GM18508 (cell line): ENCODE results near the gene NKPD1.

ENCODE experiments used
- ATAC-seq: cut with Tn5 transposase; IDR thresholded peaks from one replicate; pipeline ENCODE4 v1.9.1; 2021; ENCODE audit warnings: moderate number of reproducible peaks; ENCODE audit not compliant: insufficient read depth, unreplicated experiment

Gene NKPD1

DNA sequence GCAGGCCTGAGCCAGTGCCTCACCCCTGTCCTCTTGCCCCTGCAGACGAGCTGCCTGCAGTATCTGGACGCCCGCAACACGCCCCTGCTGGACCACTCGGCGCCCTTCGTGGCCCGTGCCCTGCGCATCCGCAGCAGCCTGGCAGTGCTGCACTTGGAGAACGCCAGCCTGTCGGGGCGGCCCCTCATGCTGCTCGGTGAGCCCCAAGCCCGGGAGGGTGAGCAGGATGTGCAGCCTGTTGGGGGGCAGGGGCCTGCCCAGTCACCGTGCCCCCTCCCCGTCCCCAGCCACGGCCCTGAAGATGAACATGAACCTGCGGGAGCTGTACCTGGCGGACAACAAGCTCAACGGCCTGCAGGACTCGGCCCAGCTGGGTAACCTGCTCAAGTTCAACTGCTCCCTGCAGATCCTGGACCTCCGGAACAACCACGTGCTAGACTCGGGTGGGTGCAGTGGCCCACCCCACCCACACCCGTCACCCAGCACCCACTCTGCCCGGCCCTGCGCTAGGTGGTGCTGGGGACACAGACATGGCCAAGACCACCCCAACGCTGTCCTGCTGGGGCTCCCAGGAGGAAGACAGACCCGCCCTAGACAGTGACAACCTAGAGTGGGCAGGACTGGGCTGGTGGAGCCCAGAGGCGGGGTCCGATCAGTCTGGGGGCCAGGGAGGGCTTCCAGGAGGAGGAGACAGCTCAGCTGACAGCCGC, 18.6 kb downstream of the NKPD1 start:
- ATAC-seq = no peak

DNA sequence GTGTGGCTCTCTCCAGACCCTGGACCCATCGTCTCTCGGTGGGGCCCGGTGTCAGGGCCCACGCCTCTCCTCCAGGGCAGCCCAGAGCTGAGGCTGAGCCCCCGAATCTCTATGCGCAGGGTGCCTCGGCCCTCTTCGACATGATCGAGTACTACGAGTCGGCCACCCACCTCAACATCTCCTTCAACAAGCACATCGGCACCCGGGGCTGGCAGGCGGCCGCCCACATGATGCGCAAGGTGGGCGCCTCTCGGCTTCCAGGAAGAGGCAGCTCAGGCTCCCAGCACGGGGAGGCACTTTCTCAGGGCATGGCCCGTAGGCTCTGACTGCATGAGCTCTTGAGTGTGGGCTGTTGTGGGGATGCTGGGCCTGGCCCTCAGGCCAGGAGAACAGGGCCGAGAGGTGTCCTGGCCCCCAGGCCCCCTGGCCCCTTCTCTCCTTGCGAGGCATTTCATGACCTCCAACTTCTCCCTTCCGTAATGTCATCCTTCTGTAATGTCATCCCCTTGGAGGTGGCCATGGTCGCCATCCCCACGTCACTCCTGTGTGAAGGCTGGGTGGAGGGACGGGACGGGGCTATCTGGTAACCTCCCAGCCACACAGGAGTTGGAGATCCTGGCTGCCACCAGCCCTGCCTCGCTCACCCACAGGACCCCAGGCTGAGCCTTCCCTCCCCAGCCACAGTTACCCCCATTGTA, 19.4 kb downstream of the NKPD1 start:
- ATAC-seq = no peak

DNA sequence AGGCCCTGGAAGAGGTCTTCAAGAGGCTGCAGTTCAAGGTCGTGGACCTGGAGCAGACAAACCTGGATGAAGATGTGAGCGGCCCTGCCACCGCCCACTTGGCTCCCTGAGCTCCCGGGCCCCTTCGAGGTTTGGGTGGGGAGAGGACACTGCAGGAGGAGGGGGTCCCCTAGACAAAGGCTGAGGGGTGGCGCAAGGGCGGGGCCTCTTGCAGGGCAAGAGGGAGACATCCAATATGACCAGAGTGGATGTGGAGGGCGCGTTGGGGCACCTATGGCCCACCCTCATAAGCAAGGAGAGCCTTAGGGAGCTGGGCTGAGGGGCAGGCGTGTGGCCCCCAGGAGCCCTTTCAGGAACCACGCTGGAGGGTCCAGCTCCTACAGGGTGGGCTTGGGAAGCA, 20.2 kb downstream of the NKPD1 start:
- no peak for ATAC-seq

DNA sequence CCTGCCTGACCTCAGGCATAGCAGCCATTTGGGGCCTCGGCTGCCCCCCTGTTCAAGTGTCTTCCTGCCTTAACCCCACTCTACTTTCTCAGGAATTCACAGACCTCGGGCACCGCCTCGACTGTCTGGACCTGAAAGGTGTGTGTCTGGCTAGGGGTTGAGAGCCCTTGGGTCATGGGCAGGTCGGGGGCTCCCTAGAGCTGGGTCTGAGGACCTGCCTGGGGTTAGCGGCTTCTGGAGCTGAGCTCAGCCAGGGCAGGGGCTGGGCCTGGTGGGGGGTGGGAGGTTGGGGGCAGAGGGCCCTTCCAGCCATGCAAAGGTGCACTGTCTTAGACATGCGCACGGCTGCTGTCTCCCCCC, 20.7 kb downstream of the NKPD1 start:
- no peak for ATAC-seq

DNA sequence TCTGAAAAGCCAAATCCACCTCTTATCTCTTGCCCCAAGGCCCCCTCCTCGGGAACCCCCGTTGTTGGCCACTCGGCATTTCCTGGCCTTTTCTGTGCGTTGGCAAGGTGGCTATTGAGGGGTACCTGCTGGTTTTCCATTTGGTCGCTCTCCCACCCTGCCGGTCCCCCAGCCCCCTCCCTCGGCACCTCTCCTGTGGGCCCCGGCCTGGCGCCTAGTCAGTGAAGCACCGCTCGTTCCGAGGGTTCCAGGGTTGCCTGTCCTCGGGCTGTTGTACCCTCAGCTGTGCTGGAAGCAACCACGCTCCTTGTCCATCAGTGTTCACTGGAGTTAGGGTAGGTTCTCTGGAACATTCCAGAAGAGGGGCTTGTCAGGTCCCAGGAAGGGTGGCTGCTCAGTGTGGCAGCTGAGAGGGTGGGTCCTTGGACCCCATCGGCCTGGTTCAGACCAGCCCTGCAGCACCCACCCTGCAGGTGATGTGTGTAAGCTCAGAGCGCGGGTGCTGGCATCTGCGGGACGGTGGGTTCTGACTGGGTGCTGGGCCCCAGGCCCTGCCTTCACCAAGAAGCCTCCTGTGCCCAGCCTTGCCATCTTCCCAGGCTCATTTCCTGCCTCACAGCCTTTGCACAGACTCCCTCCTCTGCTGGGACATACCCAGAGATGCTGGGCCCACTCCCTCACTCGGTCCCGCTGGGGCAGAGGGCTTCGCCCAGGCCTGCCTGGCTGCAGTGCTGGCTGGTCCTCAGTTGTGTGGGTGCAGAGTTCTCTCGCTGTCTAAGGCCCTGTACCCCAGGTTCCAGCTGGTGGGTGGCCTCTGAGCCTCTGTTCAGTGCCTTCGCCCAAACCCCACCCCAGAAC, 21.3 kb downstream of the NKPD1 start:
- ATAC-seq = no peak

DNA sequence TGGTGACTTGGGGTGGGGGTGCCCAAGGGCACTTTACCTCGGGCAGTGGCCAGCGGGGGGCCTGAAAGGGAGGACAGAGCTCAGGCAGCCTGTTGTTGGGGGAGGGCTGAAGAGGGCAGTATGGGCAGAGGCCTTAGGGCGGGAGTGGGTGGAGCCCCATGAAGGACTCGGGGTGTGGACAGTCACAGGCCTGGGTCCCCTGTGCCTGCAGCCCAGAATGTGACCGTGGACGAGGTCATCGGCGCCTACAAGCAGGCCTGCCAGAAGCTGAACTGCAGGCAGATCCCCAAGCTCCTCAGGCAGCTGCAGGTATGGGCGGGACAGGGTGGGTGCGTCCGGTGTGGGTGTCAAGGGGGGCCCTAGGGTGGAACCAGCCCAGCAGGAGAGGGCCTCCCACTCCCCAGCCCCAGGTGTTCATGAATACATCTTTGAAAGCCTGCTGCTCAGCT, 22.5 kb downstream of the NKPD1 start:
- ATAC-seq = no peak

DNA sequence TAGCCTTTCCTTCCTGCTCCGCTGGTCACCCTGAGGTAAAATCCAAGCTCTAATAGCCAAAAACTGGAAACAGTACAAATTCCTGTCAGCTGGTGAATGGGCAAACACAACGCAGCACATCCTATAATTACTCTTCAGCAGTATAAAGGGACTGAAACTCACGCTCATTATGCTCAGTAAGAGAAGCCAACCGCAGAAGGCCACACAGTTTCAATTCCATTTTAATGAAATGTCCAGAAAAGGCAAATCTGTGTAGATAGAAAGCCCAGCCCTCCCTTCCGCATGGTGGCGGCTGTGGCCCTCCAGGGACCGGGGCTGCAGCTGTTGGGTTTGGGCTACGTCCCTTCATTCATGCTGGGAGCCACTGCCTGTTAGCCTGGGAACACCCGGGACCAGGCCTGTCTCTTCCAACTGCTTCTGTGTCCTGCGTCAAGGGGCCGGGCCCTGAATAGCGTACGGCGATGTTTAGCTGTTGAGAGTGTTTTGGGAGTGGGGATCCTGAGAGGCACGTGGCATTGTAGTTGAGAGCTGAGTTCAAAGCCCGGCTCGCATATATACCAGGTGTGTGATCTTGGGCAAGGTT, 23.5 kb downstream of the NKPD1 start:
- peak; percentile 52 for ATAC-seq

DNA sequence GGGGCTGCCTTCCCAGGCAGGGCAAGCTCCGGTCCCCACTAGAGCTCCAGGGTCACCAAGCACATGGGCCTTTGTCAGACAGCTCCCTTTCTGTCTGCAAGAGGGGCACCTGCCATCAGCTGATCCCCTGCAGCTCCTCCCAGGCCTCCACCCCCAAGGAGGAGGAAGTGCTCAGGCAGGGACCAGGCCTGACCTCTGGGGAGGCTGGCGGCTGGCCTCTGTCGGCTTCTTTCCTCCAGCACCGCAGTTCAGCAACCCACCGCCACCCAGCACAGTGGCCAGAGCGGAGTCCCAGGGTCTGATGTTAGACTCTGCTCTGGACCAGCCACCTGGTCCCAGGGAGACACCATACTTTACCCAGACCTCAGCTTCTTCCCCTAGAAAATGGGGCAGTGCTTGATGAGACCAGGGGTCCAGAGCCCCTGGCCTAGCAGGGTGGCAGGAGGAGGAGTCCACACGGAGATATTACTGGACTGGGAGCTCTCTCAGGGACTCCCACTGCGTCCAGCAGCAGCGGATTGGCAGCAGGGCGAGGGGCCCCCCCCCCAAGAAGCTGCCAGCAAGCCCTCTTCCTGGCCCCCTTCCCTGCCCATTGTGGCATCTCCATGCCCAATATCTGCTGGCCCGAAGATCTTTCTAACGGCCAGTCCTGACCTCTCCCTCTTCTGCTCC, 24.1 kb downstream of the NKPD1 start:
- no peak for ATAC-seq

DNA sequence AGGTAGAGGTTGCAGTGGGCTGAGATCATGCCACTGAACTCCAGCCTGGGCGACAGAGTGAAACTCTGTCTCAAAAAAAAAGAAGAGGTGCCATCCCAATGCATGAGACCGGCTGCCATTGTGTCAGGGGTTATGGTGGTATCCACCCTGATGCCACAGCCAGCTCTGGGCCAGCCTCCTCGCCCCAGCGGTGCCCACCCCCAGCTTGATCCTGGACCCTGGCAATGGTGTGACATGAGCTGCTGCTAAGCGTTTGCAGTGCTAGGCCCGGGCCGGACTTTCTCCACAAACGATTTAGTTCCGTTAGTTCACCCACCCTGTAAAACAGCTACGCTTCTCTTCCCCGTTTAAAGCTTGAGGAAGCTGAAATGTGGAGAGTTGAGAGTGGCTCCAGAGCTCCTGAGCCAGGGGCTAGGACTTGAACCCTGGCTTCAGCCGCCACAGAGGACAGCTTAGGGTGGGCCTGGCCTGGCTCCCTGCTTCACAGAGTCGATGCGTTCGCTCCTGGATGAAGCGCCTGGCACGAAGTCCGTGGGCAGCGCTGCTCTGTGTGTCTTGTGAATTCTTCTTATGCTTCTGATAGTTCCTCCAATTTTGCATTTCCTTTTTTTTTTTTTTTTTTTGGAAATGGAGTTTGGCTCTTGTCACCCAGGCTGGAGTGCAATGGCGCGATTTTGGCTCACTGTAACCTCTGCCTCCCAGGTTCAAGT, 25.5 kb downstream of the NKPD1 start:
- no peak for ATAC-seq

DNA sequence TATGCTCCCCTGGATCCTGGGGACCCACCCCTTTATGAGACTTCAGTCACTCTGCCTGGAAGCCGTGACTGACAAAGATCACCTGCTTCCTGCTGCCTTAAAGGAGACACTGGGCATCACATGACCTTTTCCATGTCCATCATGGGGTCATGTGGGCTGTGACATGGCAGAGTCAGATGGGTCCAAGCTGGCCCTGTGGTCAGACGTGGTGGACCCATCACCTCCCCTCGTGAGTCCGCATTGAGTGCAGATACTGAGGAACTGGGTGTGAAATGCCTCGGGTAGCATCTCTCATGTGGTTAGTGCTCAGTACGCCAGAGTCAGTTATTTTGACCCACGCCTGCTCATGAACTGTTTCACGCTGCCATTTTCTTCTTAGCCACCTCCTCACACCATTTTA, 27.1 kb downstream of the NKPD1 start:
- no peak for ATAC-seq

DNA sequence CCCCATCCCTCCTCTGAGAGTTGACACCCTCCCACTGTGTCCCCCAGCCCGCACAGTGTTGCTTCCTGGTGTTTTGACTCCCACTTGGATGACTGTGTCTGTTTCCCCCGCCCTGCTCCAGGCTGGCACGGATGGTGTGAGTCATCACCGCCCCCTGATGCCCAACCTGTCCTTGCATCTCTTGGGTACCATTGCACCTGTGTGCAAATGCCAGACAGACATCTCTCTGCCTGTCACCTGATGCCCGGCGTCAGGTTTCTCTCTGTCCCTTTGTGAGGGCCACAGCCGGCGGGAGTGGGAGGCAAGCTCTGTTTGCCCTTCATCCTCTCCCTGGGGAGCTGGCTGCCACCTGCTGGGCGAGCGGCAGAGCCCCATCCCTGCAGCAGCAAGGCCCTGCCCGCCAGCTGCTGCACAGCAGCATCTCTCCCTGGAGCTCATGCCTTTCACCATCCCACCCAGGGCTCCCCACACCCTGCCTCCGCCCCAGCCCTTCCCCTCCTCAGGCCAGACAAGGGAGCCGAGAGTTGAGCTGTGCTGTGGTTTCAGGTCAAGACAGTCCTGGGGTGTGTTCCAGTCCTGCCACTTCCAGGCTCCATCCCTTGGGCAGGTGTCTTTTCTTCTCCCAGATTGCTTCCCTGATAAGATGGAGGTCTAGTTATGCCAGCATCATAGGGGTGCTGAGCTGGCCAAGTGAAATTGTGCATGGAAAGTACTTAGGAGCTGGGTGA, 29.7 kb downstream of the NKPD1 start:
- no peak for ATAC-seq

DNA sequence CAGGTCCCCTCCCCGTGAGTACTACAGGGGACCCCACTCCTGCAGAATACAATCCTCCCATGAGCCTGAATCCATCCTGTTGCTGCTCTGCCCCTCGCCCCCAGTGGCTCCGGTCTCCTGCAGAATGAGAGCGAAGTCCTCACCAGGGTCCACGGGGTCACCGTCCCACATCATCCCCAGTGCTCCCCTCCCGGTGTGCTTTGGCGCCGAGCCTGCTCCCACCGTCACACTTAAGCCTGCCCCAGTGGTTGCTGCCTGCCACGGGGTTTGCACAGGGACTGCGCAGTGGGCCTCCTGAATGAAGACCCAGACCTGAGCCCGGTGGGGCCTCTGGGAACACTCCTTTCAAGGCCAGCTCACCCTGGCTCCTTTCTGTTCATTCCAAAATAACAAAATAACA, 30.5 kb downstream of the NKPD1 start:
- no peak for ATAC-seq

DNA sequence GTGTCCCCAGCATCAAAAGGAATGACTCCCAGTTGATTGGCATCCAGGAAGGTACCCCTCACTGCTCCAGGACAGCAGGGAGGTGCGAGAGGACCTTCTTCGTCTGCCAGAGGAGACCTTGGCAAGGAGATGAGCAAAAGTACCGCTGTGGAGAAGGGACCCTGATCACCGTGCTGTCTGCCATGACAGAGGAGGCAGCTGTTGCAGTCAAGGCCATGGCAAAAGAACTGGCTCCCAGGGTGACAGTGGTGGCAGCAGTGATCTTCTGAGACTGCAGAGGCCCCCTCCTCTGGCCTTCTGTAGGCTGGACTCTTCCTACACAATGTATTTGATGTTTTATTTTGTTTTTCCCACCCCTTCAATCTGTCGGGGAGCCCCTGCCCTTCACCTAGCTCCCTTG, 32.0 kb downstream of the NKPD1 start:
- no peak for ATAC-seq

DNA sequence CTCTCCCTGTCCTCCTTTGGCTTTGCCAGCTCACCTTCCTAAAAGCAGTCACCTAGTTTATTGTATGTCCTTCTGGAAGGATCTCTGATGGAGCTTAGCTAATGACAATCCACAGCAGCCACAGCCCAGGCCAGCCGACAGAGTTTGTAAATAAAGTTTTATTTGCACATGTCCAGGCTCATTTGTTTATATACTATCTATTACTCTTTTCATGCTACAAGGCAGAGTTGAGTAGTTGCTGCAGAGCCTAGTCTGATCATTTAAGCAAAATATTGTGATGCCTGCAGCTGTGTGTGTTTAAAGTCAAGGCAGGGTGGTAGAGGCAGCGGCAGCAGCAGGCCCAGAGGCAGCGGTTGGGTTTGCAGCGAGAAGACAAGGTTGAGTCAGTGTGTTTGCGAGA, 32.6 kb downstream of the NKPD1 start:
- no peak for ATAC-seq

DNA sequence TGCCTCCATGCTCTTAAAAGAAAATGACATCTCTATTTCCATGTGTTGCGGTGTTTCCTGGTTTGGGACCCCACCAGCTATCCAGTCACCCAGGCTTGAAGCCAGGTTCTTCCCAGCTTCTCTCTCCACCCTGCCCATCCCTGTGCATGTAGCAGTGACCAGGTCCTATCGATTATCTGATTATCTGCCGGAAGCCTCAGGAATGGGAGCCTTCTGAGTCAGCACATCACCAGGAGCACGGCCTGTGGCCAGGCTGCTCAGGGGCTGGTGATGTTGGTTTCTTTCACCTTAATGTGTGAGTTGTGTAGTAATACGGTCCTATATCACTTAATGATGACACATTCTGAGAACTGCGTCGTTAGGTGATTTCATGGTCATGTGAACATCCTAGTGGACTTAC, 34.1 kb downstream of the NKPD1 start:
- ATAC-seq = no peak

DNA sequence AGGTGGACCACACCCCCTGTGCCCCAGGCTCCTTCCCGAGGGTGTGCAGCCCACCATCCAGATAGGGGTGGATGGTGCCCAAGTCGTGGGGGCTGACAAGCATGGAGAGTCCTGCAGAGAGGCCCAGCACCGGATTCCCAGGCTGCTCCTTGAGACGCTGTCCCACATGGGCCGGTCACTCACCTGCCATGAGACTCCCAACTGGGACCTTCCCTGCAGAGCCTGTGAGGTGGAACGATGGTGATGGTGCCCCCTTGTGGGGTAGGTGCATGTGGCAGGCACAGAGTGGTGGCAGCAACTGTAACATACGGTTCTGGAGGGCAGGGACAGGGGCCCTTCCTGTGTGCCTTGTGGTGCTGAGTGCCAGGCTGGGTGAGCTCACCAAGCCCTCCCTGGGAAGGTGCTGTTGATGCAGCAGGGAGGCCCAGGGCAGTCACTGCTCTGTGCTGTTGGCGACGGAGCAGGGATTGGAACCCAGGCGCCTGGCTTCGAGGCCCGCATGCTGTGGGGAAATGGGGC, 34.7 kb downstream of the NKPD1 start:
- ATAC-seq = no peak

DNA sequence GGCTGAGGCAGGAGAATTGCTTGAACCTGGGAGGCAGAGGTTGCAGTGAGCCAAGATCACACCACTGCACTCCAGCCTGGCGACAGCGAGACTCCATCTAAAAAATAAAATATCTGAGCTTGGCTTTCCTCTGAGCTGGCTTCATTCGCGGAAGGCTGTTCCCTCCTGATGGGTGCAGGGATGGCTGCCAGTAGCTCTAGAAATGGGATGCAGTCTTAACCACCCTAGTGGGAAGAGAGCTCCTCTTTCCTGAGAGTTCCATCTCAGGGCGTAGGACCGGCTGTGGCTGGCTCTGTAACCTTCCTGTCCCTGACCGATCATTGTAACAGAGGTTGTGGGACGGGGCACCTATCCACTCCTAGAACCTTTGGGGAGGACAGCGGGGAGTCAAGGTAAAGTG, 35.4 kb downstream of the NKPD1 start:
- ATAC-seq = no peak

DNA sequence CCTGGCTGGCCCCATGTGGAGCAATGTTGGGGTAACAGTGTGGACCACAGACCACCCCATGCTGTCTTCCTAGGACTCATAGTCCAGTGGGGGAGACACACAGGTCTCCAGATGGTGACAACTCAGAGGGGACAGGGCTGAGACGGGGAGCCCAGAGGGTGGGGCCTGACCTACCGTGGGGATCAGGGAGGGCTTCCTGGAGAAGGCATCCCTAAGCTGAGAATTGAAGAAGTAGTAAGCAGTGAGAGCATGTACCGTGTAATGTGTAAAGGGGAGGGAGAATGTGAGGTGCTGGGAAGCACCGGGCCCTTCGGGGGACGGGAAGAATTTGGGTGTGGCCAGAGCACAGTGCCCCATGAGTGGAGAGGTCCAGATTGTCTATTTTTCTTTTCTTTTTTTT, 36.8 kb downstream of the NKPD1 start:
- no peak for ATAC-seq

DNA sequence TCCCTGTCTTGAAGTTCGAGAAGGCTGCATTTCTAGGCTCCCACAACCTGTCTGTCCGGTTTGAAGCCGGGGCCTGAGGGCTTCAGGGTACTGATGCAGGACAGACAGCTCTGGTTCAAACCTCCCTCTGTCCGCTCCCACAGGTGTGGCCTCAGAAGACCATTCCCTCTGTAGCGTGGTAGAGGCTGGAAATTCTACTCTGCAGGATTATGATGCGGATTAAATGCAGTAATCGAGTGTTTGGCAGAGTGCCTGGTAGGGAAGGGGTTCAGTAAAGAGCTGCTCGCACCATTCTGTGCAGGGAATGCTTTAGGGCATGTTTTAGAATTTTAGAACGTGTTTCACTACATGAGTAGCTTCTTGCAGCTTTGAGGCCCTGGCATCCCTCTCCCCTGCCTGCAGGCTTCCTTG, 37.3 kb downstream of the NKPD1 start:
- ATAC-seq = no peak
